HG03108 (cell line): Measurements from ENCODE around the gene HK2.
"Not testable (repeated sequence)": the region's sequence is repeated elsewhere in the genome, so short reads cannot be mapped to it uniquely, and the experiment has no call there.

Experiments used
- ATAC-seq: cut with Tn5 transposase; IDR thresholded peaks from one replicate; pipeline ENCODE4 v1.9.1; 2021; ENCODE audit warnings: moderate library complexity; ENCODE audit not compliant: unreplicated experiment

The HK2 gene

DNA sequence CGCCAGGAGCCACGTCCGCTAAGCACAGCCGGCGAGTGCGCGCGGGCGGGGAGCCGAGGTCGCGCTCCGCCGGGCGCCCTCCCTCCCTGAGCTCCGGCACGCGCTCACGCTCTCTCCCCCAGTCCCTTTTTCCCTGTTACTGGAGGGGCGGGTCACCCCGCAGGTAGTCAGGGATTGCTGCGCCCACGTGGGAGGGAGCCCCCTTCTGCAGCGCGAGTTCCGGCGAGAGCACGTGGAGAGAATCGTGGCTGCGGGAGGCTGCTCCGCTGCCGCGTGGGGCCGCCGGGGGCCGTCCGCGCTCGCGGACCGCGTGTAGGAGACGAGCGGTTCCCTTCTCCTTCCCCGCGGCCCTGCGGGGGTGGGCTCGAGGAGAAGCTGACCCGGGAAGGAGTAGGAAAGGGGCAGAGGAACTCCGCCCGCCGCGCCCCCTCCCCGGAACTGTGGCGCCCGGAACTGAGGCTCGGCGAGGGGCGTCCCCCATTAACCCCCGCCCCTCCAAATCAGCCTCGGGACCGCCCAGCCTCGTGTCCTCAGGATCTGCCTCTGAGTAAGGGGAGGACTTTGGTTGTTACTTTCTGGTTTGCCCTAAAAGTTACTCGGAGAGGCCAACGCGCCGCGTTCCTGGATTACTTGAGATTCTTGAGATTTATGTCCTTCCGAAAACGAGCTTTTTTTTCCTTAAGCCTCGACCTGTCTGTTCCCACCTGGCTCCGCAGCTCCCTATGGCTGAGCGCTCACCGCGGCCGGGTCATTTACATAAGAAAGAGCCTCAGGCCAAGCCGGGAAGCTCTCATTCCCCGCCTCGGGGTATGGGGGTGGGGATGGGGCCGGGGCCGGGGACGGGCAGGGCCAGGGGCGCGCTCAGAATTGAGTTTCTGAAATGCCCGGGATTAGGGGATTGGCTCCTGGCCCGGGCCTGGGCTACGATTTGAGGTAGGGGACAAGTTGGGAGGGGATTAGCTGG is 1.1 kb downstream of the HK2 start:
- peak; percentile 41 for ATAC-seq

DNA sequence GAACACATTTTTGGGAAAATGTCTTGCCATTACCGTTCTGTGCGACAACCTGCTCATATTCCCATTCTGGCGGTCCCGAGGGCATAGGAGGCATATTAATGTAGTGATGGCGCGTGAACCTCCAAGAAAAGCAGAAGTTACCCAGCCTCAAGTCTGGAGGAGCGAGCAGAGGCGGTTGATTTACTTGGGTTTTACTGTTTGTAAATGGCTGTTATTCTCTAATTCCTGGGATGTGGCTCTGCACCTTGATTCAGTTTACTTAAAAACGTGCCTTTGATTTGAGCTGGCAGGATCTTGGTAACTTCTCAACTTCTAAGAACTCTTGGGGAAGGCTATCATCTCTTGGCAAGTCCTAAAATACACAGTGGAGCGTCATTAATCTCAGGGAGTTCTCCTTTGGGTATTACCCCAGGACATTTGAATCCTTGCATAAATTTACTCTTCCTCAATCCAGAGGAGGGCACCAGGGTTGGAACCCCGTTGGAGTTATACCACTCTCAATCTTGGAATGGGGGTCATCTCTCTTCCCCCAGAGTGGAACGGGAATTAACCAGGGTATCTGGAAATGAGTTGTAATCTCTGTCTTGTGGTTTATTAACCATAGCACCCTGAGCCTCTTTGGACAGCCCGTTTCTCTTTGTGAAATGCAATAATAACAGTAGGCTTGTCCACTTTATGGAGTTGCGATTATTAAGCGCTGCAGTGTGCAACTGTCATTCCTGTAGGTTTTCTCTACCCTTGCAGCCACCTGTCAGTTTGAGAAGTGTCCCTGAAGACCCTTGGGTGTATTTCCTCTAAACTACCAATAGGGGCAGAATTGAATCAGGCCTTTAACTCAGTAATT is 2.1 kb downstream of the HK2 start:
- no peak for ATAC-seq

DNA sequence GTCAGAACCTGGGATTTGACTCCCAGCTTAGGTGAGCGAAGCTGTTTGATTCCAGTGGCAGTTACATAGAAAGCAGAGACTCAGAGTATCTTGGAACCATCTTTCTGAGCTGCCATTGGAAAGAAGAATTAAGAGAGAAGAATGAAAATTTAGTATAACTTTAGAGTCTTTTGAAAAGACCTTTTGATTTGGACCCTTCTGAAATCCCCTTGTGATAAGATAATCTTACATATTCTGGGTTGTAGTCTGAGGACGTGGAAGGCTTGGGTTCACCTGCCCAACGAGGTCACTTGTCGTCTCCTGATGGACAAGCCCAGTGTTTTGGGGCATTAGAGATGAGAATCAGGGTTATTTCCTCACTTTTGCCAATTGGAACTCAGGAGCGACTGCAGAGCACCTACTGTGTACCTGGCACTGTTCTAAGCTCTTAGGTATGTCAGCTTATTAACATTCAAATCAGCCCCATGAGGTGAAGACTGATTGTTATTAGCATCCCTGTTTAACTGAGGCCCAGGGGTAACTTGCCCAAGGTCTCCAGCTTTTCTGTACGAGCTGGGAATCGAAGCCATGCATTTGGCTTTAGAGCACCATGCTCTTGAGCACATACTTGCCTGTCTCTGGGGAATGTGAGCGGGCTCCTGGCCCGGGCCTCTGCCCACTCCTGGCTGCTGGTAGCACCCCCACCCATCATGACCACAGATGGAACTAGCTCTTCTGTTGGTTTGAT is 2.9 kb downstream of the HK2 start:
- no peak for ATAC-seq

DNA sequence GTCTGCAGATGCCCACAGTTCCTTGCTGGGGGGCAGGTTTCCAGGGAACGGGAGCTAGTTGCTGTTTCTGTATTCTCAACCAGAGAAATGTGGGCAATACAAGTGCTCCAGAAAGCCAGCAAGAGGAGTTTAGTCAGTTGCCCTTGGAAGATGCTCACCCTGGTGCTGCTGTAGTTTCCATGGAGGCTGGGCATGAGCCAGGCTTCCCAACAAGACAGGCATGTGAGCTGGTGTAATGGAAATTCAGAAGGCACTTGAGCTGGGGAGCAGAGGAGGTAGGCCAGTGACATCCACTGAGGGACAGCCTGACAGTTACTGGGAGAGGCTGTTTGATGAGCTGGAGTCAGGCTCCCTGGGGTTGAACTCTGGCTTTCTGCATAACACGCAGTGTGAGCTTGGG is 7.7 kb downstream of the HK2 start:
- ATAC-seq: no peak

DNA sequence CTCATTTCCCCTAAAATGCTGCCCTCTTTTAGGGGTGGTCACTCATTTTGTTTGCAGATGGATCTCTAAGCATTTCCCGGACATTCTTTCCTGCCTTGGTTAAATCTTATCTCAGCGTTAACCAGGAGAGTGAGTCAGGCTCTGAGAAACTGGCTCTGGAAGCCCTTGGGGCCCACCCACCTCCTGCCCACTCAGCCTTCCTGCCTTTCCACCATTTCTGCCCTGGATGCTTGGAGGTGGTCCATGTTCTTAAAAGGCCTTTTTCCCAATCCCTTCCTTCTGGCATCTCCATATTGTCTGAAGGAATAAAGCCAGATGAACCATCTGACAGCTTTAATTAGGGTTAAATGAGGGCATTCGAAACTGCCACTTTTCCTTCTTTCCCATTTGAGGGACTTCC is 9.5 kb downstream of the HK2 start:
- no peak for ATAC-seq

DNA sequence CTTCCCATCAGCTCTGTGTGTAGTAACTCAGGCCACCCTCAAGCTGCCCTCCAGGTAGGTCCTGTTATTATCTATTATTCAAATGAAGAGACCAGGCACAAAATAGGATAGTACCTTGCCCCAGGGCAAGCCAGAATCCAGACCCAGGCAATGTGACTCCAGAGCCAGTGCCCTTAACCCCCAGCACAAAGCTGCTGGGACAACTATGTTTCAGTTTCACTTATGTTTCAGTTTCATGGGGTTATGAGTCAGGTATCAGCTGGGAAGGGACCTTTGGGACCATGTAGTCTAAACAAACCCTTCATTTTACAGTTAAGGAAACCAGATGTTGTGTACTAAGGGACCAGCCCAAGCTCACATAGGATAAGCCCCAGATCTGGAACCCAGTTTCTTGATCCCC is 10.0 kb downstream of the HK2 start:
- ATAC-seq: peak; percentile 69

DNA sequence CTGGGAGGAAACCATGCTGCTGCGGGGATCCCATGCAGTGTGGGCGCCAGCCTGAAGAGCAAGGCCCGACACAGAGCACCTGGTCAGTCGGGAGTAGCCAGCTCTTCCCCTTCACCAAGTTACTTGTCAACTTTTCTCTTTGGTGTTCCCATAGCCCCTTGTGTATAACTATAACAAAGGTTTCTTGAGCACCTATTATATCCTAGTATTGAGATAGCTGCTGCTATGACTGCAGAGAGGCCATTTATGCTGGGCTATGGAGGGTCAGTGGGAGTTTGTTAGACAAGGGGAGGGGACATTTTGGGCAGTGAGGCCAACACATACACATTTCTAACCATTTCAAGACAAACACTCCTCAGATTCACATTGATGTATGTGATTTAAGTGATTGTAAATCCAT is 10.8 kb downstream of the HK2 start:
- ATAC-seq: no peak

DNA sequence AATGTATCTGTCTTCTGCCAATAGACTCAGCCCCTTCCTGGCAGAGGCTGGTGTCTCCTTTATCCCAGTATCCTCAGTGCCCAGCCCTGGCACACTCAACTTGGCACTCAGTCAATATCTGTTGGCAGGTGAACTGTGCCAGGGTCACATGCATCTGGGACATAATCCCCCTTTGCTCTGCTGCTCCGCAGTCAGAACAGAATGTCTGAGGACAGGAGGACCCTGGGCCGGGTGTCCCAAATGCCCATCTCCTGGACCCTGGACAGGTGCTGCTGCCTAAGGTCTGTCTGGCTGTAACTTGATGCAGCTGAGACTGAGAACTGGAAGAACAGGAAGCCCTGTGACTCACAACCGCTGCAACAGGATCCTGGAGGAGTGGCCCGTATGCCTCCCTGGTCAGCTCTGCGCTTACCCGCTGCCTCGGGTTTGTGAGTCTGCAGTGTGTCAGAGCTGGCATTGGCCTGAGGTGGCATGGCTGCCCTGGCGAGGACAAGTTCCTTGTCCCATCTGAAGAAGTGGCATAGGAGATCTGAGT is 11.4 kb downstream of the HK2 start:
- ATAC-seq: no peak

DNA sequence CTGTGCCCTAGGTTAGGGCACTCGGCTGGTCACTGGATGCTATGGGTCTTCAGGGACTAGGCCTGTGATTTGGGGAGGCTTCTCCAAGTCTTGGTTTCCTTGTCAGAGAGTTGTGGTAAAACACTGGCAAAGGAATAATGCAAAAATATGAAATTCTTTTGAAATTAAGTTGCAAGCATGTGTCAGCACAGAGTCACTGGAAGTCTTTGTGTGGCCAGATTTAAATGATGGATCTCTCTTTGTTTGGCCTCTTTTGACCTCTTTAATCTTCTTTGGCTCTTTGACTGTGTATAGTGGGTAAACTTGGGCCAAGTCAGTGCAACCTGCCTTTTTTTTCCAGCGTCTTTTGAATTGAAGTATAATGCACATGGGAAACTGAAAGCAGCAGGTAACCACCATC is 12.1 kb downstream of the HK2 start:
- no peak for ATAC-seq

DNA sequence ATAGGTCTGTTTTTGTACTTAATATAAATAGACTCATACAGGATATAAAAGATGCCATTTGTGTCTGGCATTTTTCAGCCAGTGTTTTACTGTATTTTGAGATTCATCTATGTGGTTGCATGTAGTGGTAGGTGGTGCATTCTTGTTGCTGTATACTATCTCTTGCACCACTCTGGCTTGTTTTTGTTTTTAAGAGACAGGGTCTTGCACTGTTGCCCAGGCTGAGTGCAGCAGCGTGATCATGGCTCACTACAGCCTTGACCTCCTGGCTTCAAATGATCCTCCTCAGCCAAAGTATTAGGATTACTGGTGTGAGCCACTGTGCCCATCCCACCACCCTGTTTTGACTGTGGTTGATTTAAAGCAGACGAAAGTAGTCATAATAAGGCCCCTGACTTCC is 12.6 kb downstream of the HK2 start:
- ATAC-seq: no peak

DNA sequence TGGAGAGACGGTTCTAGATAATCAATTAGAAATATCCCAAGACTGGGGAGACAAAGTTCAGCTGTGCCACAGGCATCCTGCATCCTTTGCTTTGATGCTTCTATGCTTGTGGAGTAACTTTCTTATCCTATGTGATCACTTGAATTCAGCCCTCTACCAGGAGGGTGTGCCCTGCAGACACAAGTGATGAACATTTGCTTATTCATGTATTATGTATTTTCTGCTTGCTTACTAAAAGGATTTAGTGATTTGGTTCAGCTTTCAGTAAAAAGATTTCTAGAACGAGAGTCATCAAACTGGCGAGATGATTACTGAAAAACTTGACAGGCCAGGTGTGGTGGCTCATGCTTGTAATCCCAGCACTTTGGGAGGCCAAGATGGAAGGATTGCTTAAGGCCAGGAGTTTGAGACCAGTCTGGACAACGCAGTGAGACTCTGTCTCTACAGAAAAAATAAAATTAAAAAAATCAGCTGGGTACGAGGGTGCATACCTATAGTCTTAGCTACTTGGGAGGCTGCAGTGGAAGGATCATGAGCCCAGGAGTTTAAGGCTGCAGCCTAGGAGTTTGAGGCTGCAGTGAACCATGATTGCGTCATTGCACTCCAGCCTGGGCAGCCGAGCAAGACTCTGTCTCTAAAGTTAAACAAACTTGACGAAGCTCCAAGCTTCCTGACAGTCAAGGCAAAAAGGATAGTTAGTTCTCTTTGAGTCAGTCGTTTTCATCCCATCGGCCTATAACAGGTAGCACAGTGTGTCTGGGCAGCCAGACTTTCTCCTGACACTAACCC is 13.3 kb downstream of the HK2 start:
- no peak for ATAC-seq

DNA sequence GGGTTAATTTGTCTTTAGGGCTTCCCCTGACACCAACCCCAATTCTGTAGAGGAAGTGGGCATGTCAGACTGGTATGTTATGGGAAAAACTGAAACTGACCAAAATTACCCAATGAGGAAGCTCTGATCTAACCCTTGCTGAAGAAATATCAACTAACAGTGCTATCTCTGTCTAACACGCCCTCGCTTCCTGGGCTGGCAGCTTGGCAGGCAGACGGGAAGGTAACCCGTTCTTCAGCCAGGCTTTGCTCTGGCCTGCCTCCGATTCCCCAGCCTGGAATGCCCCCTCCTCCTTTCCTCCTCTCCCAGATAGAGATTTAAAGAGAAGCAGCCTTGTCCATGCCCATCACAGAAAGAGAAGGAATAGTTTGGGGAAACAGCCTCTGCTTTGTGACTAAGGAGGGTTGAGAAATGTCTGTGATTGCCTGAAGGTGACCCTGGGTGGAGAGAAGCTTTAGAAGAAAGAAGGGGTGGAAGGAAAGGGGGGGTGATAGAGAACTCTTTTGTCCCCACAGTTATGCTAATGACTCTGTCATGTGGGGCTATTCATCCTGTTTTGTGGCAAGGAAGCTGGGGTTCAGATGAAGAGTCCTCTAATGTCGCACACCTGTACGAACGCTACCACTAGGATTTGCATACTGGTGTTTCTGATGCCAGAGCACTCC is 15.4 kb downstream of the HK2 start:
- peak; percentile 75 for ATAC-seq

DNA sequence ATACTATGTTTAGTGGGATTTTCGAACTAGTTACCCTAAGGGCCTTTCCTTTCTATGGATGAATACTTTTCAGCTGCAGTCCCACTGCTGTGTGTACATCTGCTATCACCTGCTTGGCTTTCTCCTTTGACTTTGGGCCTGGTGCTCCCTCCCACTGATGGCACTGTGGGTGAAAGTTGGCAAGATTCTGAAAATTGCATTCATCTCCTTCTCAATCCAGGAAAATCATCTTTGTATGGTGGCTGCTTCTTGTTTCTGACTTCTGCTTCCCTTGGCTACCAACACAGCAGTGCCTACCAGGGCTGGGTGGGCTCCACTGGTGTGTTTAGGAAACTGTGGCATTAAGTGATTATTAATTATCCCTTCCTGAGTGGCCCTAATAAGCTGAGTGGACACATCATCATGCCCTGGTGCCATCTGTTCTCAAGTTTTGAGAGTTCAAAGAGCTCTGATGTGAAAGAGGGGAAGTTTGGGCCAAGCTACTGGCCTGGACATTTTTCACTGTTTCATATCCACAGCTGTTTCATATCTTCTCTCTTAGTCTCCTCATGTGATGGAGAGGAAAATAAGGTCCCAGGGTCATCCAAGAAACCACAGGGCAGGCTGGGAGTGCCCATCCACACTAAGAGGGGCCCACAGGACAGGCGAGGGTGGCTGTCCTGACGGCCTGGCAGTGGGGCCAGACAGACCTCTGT is 16.7 kb downstream of the HK2 start:
- ATAC-seq: no peak

DNA sequence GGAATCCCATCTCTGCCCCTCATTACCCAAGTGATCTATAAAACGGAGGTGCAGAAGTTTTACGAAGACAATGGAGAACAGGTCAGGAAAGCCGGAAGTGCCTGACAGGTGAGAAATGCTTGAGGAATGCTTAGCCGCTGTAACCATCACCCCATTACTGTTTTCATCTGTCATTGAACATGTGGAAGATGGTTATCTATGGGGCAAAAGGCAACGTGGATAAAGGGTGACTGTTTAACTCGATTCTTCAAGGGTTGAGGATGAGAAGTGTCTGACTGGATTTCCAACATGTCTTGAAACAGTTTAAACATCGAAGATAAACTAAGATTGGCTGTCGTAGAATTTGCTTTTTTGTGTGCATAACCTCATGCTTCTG is 17.3 kb downstream of the HK2 start:
- no peak for ATAC-seq

DNA sequence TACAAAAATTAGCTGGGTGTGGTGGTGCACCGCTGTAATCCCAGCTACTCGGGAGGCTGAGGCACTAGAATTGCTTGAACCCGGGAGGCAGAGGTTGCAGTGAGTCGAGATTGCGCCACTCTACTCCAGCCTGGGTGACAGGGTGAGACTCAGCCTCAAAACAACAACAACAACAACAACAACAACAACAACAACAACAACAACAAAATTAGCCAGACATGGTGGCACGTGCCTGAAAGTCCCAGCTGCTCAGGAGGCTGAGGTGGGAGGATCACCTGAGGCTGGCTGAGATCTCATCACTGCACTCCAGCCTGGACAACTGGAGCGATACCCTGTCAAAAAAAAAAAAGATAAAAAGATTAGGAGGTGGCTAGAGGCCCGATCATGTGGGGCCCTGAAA is 19.4 kb downstream of the HK2 start:
- not testable (repeated sequence) for ATAC-seq

DNA sequence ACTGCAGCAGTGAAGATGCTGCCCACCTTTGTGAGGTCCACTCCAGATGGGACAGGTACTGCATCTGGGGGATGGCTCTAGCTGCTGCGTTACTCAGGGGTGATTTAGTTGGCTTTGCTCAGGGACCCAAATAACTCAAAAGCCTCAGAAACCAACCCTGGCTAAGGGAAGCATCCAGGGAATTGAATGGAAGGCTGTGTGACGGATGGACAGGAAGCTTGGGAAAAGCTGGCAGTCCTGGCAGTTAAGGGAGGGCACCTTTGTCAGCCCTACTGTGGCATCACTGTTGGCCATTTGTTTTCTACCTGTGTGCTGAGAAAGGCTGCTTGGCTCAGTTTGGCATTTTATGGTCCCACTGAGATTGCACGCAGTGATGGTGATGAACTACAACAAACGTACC is 20.5 kb downstream of the HK2 start:
- no peak for ATAC-seq

DNA sequence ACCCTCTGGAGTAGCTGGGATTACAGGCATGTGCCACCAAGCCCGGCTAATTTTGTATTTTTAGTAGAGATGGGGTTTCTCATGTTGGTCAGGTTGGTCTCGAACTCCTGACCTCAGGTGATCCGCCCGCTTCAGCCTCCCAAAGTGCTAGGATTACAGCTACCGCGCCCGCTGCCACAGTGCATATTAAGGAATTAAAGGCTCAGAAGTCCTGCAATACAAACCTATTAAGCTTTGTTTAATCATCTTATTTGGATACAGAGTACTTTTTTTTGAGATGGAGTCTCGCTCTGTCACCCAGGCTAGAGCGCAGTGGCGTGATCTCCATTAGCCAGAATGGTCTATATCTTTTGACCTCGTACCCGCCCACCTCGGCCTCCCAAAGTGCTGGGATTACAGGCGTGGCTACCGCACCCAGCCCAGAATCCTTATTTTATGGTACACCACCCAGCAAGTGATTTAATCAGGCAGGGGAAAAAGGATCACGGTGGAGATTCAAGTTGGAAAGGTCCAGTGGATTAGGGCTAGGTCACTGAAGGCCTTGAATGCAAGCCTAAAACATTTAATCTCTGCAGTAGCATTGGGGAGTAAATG is 21.3 kb downstream of the HK2 start:
- ATAC-seq: not testable (repeated sequence)

DNA sequence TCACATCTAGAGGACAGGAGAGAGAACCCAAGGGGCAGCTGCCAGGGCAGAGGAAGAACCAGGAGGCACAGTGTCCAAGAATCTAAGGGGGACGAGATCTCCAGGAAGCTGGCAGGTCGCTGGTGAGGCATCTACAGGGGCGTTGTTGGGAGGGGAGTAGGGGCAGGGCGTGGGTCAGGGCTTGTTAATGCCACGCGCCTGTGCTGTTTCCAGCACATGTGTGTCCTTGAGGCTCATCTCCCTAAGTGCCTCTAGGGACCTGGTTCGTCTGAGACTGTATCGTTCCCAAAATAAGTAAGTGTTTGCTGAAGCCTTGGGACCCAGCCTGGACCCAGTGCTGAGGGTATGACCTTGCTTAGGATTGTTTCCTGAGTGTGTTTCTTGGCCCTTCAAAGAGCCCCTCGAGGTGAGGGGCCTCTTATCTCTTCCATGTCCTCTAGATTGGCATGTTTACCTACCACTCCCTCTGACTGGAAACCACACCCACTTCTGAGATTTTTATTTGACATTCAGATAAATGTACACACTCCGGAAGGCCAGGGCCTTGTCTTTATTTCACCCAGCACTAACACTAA is 22.2 kb downstream of the HK2 start:
- no peak for ATAC-seq
